ENCODE data around the gene GRIK2. TPM values are rescaled to one million over a fixed set of nuclear protein-coding genes. Genes with fewer than 3 reads are reported as not detected.

GRIK2 gene
- total and polyA plus RNA-seq, 2 donors (not counting 3 experiments of a cell fraction or from before 2014, with no cell fraction given), result not detected

- dilution Hi-C loops (cut with MboI; ENCODE audit: extremely low pct_ligation_motif_present, low sequenced_read_pairs) (no loop called here), intact Hi-C loops (cut with micrococcal nuclease) (no loop called here)
- no peak overlapping the region for H3K4me2 ChIP-seq (ENCODE audit: insufficient read depth, low read length)
- FAIRE-seq (no peak), DNase-seq (ENCODE audit: low read depth, low spot score) (no peak)
- H3K4me1 ChIP-seq (ENCODE audit: control insufficient read depth, extremely low read depth, insufficient read depth, low read length), result no peaks in the 10 kb centered on the region
- TF ChIP-seq JUN (IDR thresholded peaks at IDR 0.05; ENCODE audit: borderline replicate concordance, insufficient read depth, insufficient read length, low read depth), result no peak
- no peak for TF ChIP-seq MAX (IDR thresholded peaks at IDR 0.05; ENCODE audit: insufficient read depth, insufficient read length)
- TF ChIP-seq FOS (IDR thresholded peaks at IDR 0.05; ENCODE audit: borderline replicate concordance, insufficient read depth, low read length), result no peak
- TF ChIP-seq CTCF (IDR thresholded peaks at IDR 0.05; ENCODE audit: extremely low read depth in 1 of 2, insufficient read depth in 1 of 2, low read depth in 1 of 2, low read length in 2 of 2), result no peak
- TF ChIP-seq MYC (IDR thresholded peaks at IDR 0.05; ENCODE audit: low read depth, low read length), result no peak
- no peak for TF ChIP-seq GATA2 (IDR thresholded peaks at IDR 0.05; ENCODE audit: insufficient read depth, insufficient read length, low read depth, low read length)
- TF ChIP-seq POLR2A (IDR thresholded peaks at IDR 0.05; ENCODE audit: low read depth, low read length), result no peak
- TF ChIP-seq EZH2 (IDR thresholded peaks at IDR 0.05; ENCODE audit: borderline replicate concordance, low read depth, low read length, severe bottlenecking), result no peak
- TF ChIP-seq POLR2AphosphoS5 (IDR thresholded peaks at IDR 0.05; ENCODE audit: insufficient read depth, low read depth, low read length), result no peak
- no peaks in the 10 kb centered on the region for H4K20me1 ChIP-seq (replicated peaks; ENCODE audit: control insufficient read depth, extremely low read depth, insufficient read depth, low read length)
- no peaks in the 10 kb centered on the region for H3K27me3 ChIP-seq (ENCODE audit: control insufficient read depth in 2 of 2, insufficient read depth in 2 of 2, low read length in 2 of 2)
- no peaks in the 10 kb centered on the region for H3K36me3 ChIP-seq (ENCODE audit: control insufficient read depth in 2 of 2, extremely low read depth in 1 of 2, insufficient read depth in 2 of 2, low read length in 2 of 2)
- ChIA-PET CTCF (no interaction called here), POLR2A (no interaction called here)
- no peak overlapping the region for H3K27ac ChIP-seq (ENCODE audit: insufficient read depth, low read depth, low read length)
- BruUV-seq (replicated peaks), result no TSS peak
- H3K4me3 ChIP-seq (replicated peaks in 1 of 3; ENCODE audit: insufficient read depth in 1 of 3, low read depth in 1 of 3, low read length in 3 of 3), result no peak overlapping the region
- no peaks in the 10 kb centered on the region for H3K79me2 ChIP-seq (ENCODE audit: control insufficient read depth, insufficient read depth, low read length)
- no peaks in the 10 kb centered on the region for H3K9me3 ChIP-seq (replicated peaks; ENCODE audit: control insufficient read depth, insufficient read depth, low read length)
- no peak overlapping the region for H3K9ac ChIP-seq (replicated peaks; ENCODE audit: extremely low read depth, insufficient read depth, low read length)
- no peak overlapping the region for H2AFZ ChIP-seq (ENCODE audit: low read depth, low read length)
- no peaks in the 10 kb centered on the region for H3K9me1 ChIP-seq (replicated peaks; ENCODE audit: control insufficient read depth, extremely low read depth, insufficient read depth, low read length)
These were observed 458.4 kb downstream of the GRIK2 start for GRCh38 chr6:101851911-101852310.

Data from endothelial cell of umbilical vein (primary cell).